Measurements from ENCODE around the gene SNRPF. TPM values are rescaled to one million over a fixed set of nuclear protein-coding genes. Genes with fewer than 3 reads are reported as not detected.
A peak's percentile ranks its signal among the peaks of the same experiment; 100 is the strongest.
"Not testable (repeated sequence)": the region's sequence is repeated elsewhere in the genome, so short reads cannot be mapped to it uniquely, and the experiment has no call there.

SNRPF gene
- 11.8 and 13.6 TPM in 2 replicates for total RNA-seq

- Histone ChIP-seq H3K4me3 (ENCODE audit: low read depth, low read length) (peak within 1 kb of the TSS; percentile 63), H3K36me3 (ENCODE audit: control insufficient read depth, insufficient read depth, low read length) (no peaks in the 10 kb centered on the region), H3K27me3 (ENCODE audit: control insufficient read depth, insufficient read depth, low read length) (no peaks in the 10 kb centered on the region)
- peak; percentile 78 for DNase-seq (ENCODE audit: low read depth)
- TF ChIP-seq CTCF (IDR thresholded peaks at IDR 0.05; ENCODE audit: insufficient read depth, low read length, poor library complexity, severe bottlenecking) = no peak
Measured at GRCh38 chr12:95858451-95859343, at the start of gene SNRPF. Gene SNRPF, plus strand, starts transcription at chr12:95858952. Its CDS starts 122 bp downstream, at chr12:95859074.

GRCh38 chr12:95809000-95809680 lies 49.6 kb upstream of the SNRPF start:
- no peak for TF ChIP-seq CTCF (IDR thresholded peaks at IDR 0.05; ENCODE audit: insufficient read depth, low read length, poor library complexity, severe bottlenecking)
- DNase-seq (ENCODE audit: low read depth) = no peak

GRCh38 chr12:95810411-95810810 lies 48.3 kb upstream of the SNRPF start:
- no peak for TF ChIP-seq CTCF (IDR thresholded peaks at IDR 0.05; ENCODE audit: insufficient read depth, low read length, poor library complexity, severe bottlenecking)
- Histone ChIP-seq H3K27me3 (ENCODE audit: control insufficient read depth, insufficient read depth, low read length) (no peaks in the 10 kb centered on the region), H3K4me3 (ENCODE audit: low read depth, low read length) (no peak overlapping the region), H3K36me3 (ENCODE audit: control insufficient read depth, insufficient read depth, low read length) (no peaks in the 10 kb centered on the region)
- DNase-seq (ENCODE audit: low read depth) = no peak

More at GRCh38 chr12:95809000-95809680, 49.6 kb upstream of the SNRPF start:
- Histone ChIP-seq H3K27me3 (ENCODE audit: control insufficient read depth, insufficient read depth, low read length) (no peaks in the 10 kb centered on the region), H3K36me3 (ENCODE audit: control insufficient read depth, insufficient read depth, low read length) (no peaks in the 10 kb centered on the region), H3K4me3 (ENCODE audit: low read depth, low read length) (no peak overlapping the region)

- not testable (repeated sequence) for H3K36me3 ChIP-seq (ENCODE audit: control insufficient read depth, insufficient read depth, low read length); H3K4me3 ChIP-seq (ENCODE audit: low read depth, low read length)
Measured at GRCh38 chr12:95812155-95812554, 46.6 kb upstream of the SNRPF start.

GRCh38 chr12:95815632-95816212 lies 43.0 kb upstream of the SNRPF start:
- no peaks in the 10 kb centered on the region for H3K27me3 ChIP-seq (ENCODE audit: control insufficient read depth, insufficient read depth, low read length)
- H3K4me3 ChIP-seq (ENCODE audit: low read depth, low read length) = no peak overlapping the region
- H3K36me3 ChIP-seq (ENCODE audit: control insufficient read depth, insufficient read depth, low read length) = no peaks in the 10 kb centered on the region
- no peak for DNase-seq (ENCODE audit: low read depth)
- peak; percentile 53 for TF ChIP-seq CTCF (IDR thresholded peaks at IDR 0.05; ENCODE audit: insufficient read depth, low read length, poor library complexity, severe bottlenecking)

More at GRCh38 chr12:95812155-95812554, 46.6 kb upstream of the SNRPF start:
- DNase-seq (ENCODE audit: low read depth); H3K27me3 ChIP-seq (ENCODE audit: control insufficient read depth, insufficient read depth, low read length): not testable (repeated sequence)

- TF ChIP-seq CTCF (IDR thresholded peaks at IDR 0.05; ENCODE audit: insufficient read depth, low read length, poor library complexity, severe bottlenecking) = peak; percentile 58
- H3K36me3 ChIP-seq (ENCODE audit: control insufficient read depth, insufficient read depth, low read length) = no peaks in the 10 kb centered on the region
- no peak overlapping the region for H3K4me3 ChIP-seq (ENCODE audit: low read depth, low read length)
- DNase-seq (ENCODE audit: low read depth) = no peak
- H3K27me3 ChIP-seq (ENCODE audit: control insufficient read depth, insufficient read depth, low read length) = no peaks in the 10 kb centered on the region
Measured at GRCh38 chr12:95820096-95820703, 38.6 kb upstream of the SNRPF start.

Data from kidney epithelial cell (primary cell).